NB4 (cell line): ENCODE results near the gene SETD3.

Source experiments
- DNase-seq: peaks from one replicate; pipeline ENCODE4 v3.0.0; 2010; ENCODE audit warnings: low read depth
- H3K4me3 ChIP-seq: one replicate; pipeline ENCODE4 v1.5.1; 2011; ENCODE audit warnings: mild to moderate bottlenecking, low read depth, low read length, moderate library complexity
- MYC ChIP-seq: IDR thresholded peaks from 2 replicates; pipeline ENCODE4 v1.6.1; 2011; ENCODE audit warnings: low read depth, low read length
- POLR2A ChIP-seq: IDR thresholded peaks from 2 replicates; pipeline ENCODE4 v1.6.1; 2011; ENCODE audit warnings: mild to moderate bottlenecking; ENCODE audit not compliant: insufficient read length; ENCODE audit errors: extremely low read depth
- TF ChIP-seq, protein P1 (sequence below): IDR thresholded peaks from 2 replicates; pipeline ENCODE4 v1.6.1; 2011; ENCODE audit warnings: low read depth, low read length
- TF ChIP-seq, protein P2 (sequence below): IDR thresholded peaks from one replicate; pipeline ENCODE4 v1.5.1; 2012; ENCODE audit warnings: low read depth, low read length

The SETD3 gene

DNA sequence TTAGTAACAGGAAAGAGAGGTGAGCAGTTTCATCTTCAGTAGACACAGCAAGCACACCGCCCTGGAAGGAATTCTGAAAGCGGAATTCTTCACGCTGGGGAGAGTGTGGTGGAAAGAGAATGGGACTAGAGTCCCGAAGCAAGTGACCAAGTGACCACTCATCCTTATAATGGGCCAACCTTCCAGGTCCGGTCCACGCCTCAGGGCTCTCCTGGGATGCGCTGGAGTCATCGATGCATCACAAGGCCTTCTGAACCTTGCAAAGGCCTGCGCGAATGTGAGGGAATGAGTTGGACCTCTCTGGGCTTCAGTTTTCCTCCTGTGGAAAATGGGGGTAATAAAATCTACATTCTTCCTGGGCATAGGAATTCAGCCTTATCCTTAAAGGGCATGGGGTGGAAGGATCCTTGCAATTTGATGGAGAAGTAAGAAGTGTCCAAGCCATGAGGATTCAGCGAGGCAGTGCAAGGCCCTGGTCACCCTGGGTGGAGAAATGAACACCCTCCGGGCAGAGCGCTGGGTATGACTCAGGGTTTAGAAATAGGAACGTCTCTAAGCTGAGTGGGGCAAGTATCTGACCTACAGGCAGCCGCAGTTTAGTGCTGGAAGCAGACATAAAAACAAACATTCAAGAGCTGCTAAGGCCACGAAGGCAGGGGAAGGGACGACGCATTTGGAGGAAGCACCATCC, 97.7 kb downstream of the SETD3 start:
- TF ChIP-seq MYC, result no peak
- TF ChIP-seq, protein P1, sequence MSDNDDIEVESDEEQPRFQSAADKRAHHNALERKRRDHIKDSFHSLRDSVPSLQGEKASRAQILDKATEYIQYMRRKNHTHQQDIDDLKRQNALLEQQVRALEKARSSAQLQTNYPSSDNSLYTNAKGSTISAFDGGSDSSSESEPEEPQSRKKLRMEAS, result no peak
- TF ChIP-seq, protein P2, sequence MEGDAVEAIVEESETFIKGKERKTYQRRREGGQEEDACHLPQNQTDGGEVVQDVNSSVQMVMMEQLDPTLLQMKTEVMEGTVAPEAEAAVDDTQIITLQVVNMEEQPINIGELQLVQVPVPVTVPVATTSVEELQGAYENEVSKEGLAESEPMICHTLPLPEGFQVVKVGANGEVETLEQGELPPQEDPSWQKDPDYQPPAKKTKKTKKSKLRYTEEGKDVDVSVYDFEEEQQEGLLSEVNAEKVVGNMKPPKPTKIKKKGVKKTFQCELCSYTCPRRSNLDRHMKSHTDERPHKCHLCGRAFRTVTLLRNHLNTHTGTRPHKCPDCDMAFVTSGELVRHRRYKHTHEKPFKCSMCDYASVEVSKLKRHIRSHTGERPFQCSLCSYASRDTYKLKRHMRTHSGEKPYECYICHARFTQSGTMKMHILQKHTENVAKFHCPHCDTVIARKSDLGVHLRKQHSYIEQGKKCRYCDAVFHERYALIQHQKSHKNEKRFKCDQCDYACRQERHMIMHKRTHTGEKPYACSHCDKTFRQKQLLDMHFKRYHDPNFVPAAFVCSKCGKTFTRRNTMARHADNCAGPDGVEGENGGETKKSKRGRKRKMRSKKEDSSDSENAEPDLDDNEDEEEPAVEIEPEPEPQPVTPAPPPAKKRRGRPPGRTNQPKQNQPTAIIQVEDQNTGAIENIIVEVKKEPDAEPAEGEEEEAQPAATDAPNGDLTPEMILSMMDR, result no peak
- TF ChIP-seq POLR2A, result no peak
- DNase-seq, result peak; percentile 69
- no peak overlapping the region for H3K4me3 ChIP-seq

GRCh38 chr14:99382071-99382470, 98.6 kb downstream of the SETD3 start:
- DNase-seq, result no peak
- no peak for TF ChIP-seq MYC
- no peak for TF ChIP-seq POLR2A
- TF ChIP-seq, protein P2, result no peak
- TF ChIP-seq, protein P1, result no peak
- no peak overlapping the region for H3K4me3 ChIP-seq

- H3K4me3 ChIP-seq, result no peak overlapping the region
- TF ChIP-seq, protein P2, result no peak
- TF ChIP-seq MYC, result no peak
- TF ChIP-seq, protein P1, result no peak
- TF ChIP-seq POLR2A, result no peak
- DNase-seq, result peak; percentile 22
These were observed 99.0 kb downstream of the SETD3 start for GRCh38 chr14:99381688-99382060.

GRCh38 chr14:99380991-99381687, 99.5 kb downstream of the SETD3 start:
- H3K4me3 ChIP-seq, result no peak overlapping the region
- DNase-seq, result no peak
- TF ChIP-seq POLR2A (no peak), MYC (no peak)
- TF ChIP-seq, protein P2, result no peak
- TF ChIP-seq, protein P1, result no peak

DNA sequence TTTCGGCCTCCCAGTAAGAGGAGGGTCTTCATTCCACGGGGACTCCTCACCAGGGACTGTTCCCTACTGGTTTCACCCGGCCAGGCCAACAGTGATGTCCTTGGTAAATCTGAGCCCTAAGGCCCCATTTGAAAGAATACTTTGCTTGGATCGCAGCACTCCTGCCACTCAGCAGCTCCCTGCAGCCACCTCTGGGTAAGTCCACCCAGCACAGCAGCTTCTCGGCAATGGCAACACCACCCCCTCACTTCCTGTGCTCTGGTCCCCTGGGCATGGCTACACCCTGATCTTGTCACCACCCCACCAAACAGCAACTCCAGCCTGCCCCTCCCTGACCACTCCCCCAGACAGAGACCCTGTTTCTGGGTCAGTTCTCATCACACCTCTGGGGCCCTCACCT, 100.3 kb downstream of the SETD3 start:
- peak; percentile 74 for DNase-seq
- no peak overlapping the region for H3K4me3 ChIP-seq
- TF ChIP-seq, protein P2, result no peak
- TF ChIP-seq MYC, result no peak
